SK-N-SH treated with all-trans-retinoic acid at 6 μM for 48 hours (cell line): ENCODE results near the gene MRPL53.

Source experiments
- ARNTL ChIP-seq: fragments of 450-650 bp; formaldehyde crosslinking; IDR thresholded peaks from 2 replicates; pipeline ENCODE4 v1.5.0; 2020; ENCODE audit warnings: low read depth, mild to moderate bottlenecking, moderate library complexity, borderline replicate concordance
- TF ChIP-seq, protein P1 (sequence below): fragments of 250-450 bp; sonication (Bioruptor Pico); IDR thresholded peaks from 2 replicates; pipeline ENCODE4 v1.5.0; 2020; ENCODE audit warnings: mild to moderate bottlenecking, moderate library complexity

GRCh38 chr2:74495440-74495839 lies 23.0 kb upstream of the MRPL53 start:
- TF ChIP-seq, protein P1, sequence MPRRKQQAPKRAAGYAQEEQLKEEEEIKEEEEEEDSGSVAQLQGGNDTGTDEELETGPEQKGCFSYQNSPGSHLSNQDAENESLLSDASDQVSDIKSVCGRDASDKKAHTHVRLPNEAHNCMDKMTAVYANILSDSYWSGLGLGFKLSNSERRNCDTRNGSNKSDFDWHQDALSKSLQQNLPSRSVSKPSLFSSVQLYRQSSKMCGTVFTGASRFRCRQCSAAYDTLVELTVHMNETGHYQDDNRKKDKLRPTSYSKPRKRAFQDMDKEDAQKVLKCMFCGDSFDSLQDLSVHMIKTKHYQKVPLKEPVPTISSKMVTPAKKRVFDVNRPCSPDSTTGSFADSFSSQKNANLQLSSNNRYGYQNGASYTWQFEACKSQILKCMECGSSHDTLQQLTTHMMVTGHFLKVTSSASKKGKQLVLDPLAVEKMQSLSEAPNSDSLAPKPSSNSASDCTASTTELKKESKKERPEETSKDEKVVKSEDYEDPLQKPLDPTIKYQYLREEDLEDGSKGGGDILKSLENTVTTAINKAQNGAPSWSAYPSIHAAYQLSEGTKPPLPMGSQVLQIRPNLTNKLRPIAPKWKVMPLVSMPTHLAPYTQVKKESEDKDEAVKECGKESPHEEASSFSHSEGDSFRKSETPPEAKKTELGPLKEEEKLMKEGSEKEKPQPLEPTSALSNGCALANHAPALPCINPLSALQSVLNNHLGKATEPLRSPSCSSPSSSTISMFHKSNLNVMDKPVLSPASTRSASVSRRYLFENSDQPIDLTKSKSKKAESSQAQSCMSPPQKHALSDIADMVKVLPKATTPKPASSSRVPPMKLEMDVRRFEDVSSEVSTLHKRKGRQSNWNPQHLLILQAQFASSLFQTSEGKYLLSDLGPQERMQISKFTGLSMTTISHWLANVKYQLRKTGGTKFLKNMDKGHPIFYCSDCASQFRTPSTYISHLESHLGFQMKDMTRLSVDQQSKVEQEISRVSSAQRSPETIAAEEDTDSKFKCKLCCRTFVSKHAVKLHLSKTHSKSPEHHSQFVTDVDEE (CRISPR knock-in tag) = no peak
- no peak for TF ChIP-seq ARNTL (CRISPR knock-in tag)
